ENCODE results near the gene SERGEF.
"Not testable (repeated sequence)": the region's sequence is repeated elsewhere in the genome, so short reads cannot be mapped to it uniquely, and the experiment has no call there.

SERGEF gene

DNA sequence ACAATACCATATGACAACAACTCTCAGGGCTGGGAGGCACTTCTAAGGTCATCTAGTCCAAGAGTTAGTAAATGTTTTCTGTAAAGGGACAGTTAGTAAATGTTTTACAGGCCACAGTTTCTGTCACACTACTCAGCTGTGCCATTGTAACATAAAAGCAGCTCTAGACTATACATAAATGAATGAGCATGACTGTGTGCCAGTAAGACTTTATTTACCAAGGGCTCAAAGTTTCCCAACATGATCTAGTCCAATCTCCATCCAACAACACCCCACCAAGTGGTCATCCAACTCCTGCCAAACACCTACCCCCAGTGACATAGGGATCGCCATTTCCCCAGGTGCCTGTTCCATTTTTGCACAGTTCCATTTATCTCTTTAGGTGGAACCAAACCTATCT is 12.1 kb downstream of the SERGEF start:
- DNase-seq (ENCODE audit: low read depth in 1 of 2, low spot score in 1 of 2) = no peak

DNA sequence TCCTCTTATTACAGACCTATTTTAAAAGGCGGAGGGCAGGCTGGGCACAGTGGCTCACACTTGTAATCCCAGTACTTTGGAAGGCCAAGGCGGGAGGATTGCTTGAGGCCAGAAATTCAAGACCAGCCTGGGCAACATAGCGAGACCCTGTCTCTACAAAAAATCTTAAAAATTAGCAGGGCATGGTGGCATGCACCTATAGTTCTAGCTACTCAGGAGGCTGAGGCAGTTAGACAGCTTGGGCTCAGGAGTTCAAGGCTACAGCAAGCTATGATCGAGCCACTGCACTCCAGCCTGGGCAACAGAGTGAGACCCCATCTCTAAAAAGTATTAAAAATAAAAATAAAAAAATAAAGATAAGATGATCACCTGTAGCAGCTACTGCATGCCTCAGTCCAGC is 12.7 kb downstream of the SERGEF start:
- not testable (repeated sequence) for DNase-seq (ENCODE audit: low read depth in 1 of 2, low spot score in 1 of 2)

DNA sequence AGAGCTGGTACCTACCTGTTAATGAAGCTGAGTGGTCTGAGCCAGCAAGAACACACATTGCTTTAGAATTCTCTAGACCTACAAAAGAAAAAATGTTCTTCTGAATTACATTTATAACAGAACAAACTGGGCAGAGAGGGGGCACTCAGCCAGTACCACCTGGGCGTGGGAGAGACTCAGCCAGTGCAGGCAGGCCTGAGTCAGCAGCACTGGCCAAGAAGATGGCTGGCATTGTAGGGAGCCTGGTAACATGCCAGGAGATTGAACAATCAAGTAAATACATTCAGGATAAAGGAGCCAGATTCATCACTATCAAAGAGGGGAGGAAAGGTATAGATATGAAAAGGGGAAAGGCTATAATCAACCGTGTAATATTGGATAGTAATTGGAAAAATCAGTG is 19.9 kb downstream of the SERGEF start:
- no peak for DNase-seq (ENCODE audit: low read depth in 1 of 2, low spot score in 1 of 2)

DNA sequence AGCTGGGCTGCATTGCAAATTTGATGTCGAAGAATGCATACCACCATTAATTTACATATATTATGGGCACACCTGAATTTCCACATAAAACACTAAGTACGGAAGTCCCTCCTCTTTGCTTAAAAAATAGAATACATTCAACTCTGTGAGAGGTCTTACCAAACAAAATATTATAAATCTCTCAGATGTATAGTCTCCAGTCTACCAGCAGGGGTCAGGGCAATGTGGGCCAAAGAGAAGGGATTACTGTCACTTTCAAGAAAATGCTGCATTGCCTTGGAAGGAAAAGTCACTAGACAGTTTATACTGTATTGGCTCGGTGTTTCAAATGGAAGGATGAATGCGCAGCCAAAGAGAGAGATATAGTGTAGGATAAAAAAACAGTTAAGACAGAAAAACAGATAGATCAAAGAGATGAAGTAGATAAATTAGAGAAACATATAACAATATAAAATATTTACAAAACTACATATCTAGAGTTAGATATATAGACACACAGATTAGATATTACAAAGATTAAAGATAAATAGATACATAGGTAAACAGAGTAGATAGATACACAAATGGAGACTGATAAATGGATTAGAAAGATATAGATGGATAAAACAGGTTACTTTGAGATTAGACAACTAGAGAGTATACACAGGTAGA is 20.9 kb downstream of the SERGEF start:
- peak in 1 of 2 donors; percentile 7 for DNase-seq (ENCODE audit: low read depth in 1 of 2, low spot score in 1 of 2)

DNA sequence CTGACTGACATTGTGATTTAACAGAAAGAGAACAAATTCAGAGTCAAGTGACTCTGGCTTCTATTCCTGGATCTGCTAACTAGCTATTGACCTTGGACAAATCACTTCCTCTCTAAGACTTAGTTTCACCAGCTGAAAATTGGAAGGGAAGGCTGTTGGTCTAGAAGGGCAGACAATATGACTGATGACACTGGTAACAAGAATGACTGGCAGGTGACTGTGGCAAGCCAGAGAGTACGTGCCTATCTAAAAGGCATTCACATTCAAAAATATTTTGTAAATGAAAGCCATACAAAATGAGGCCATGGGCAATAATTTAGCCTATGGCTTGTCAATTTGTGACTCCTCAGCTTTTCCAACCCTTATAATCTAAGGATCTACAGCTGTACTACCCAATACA is 23.5 kb downstream of the SERGEF start:
- DNase-seq (ENCODE audit: low read depth in 1 of 2, low spot score in 1 of 2) = no peak

DNA sequence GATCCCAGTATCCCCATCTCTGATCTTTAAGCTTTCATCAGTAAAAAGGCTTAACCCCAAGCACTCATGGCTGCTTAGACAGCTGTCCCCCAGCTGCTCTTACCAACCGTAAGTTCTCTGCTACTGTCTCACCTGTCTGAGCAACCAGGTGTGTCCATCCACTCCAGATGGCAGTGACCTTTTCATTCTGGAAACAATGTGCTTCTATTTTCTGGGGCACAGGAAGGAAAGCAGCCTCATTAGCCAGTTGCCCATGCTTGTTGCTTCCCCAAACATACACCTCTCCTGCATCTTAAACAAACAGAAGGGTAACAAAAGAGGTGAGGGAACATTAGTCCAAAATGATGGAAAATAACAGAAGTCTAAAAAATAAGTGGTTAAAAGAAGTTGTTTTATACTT is 24.4 kb downstream of the SERGEF start:
- no peak for DNase-seq (ENCODE audit: low read depth in 1 of 2, low spot score in 1 of 2)

DNA sequence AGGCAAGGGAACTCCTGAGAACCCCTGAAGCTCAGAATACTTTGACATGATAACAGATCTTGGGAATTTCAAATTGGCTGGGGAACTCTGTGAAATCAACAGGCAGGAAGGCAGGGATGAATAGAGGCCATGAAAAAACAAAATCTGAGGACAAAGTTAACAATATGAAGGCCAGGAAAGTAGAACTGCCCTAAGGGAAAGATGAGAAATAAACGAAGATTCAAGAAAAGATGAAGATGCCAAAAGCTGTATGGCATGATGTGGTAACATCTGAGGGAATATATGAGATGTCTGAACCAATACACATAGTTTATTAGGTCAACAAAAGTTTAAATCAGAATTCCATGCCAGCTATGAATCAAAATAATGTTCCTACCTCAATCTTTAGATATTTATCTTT is 25.0 kb downstream of the SERGEF start:
- no peak for DNase-seq (ENCODE audit: low read depth in 1 of 2, low spot score in 1 of 2)

DNA sequence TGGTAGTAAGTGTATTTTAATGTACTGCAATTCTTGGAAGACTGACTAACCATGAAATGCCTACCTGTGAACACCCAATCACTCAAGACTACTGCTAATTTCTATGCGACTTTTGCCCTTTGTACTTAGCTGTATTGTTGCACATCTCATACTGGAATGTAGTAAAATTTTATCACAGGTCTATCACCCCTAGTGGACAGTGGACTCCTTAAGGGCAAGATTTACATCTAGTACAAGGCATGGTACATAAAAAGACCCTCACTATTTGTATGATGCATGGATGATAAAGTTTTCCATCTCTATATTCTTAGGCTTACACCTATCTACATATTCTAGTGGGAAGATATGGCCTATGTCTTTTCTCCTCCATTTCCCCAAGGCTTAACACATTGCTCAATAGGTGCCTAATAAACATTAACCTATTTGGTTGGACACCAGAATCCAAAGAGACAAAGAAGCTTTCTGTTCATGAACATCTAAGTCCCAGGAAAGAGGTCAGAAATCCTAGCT is 26.1 kb downstream of the SERGEF start:
- no peak for DNase-seq (ENCODE audit: low read depth in 1 of 2, low spot score in 1 of 2)

DNA sequence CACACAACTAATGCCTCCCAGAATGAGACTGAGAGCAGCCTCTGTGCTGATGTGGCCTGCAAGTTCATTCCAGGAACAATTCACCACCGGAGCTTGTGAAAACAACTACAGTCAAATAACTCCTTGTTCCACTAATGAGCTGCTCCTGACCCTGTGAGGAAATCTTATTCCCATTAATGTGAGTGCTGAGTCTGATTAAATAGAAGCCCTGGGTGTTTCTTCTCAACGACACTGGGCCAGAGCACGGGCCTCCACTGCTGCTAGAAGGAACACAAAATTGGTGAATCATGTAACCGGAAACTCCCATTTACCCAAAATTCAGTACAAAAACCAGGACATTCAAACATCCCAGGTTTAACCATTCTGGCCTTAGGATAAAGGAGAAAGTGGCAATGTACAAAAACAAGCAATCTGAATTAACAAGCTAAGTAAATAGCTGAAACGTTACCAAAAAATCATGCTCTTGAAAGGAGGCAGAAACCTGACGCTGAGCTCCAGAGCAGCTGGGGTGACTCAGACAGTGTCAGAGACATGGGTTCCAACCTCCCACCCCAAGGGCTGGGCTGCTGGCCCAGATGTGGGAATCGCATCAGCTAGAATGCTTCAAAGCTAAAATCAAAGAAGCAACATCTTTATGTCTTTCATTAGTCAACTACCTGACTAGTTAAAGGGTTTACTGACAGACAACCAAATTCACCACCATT is 26.7 kb downstream of the SERGEF start:
- DNase-seq (ENCODE audit: low read depth in 1 of 2, low spot score in 1 of 2) = no peak

DNA sequence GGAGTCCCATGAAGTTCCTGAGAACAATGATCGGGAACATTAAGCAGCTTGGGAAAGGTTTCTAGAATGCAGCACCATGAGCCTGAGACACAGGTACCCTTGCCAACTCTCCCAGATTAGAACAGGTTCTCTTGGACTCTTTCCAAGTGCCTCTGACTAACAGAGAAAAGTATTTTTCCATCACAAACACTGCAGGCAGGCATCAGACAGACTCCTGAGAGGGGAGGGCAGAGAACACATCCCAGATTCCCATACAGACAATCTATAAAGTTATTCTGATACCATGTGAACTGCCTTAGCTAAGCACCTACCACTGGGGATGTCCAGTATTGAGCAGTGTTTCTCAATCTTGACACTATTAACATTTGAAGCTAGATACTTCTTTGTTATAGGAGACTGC is 27.3 kb downstream of the SERGEF start:
- no peak for DNase-seq (ENCODE audit: low read depth in 1 of 2, low spot score in 1 of 2)

DNA sequence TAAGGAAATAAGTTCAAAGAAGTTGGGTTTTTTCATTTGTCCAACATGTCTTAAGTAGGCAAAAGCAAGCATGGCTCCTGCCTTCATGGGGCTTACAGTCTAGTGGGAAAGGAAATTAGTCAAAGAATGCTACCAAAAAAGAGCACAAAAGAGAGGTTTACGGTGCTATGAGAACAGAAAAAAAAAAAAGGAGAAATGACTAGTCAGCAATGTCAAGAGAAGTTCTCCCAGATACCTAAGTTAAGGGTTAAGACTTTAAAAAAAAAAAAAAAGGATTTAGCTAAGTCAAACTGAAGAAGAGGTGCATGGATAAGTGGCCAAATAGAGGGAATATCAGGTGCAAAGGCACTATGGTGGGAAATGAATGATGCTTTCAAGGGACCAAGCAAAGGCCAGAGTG is 29.3 kb downstream of the SERGEF start:
- DNase-seq (ENCODE audit: low read depth in 1 of 2, low spot score in 1 of 2) = no peak

DNA sequence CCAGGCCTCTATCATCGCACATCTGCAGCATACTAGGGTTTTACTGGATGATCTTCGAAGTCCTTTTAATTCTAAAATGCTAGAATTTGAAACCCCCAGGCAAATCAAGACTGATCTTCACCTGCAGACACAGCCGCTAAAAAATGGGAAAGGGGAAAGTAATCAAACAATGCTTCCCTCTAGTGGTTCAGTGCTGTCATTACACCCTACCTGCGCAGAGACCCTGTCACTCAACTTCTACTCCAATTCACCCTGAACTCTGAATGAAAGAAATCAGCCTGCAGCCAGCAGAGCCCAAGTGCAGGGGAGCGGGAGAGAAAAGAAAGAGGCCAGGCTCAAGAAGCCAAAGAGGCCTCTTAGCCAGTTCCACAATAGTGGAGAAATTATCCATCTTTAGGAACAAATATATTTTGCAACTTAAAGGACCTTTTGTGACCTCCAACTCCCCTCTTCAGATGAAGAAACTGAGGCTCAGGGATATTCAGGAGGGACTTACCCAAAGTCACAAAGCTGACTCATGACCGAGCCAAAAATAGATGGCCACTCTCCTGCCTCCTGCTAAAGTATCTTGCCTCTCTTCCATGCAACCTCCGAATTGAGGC is 33.0 kb downstream of the SERGEF start:
- DNase-seq (ENCODE audit: low read depth in 1 of 2, low spot score in 1 of 2) = peak in 1 of 2 donors; percentile 2

DNA sequence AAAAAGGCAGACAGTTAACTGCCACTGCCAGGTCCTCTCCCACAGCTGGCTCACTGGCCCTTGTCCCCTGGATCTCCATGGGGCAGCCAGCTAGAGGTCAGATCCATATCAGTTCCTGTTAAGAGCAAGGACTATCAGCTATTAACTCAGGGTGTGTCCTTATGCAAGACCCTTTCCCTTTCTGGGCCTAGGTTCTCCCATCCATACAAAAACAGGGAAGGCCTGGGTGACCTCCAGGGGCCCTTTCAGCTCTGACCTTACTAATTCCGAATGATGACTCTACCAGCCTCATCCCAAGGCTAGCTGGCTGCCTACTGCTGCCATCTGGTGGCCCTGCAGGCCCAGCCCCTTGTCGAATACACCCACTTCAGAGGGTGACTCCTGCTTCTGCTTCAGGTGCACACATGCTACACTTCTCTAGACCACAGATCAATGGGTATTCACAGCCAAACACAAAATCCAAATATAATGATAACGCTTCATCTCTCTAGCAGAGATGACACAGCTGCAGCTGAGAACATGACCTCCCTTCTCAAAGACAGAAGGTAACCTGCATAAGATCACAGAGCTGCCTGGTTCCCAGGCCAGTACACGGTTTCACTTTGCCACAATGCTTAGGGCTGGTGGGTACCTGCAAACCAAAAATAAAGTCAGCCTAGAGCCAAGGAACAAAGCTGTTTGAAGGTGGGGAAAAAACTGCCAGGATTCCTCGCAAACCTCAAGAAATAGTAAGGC is 34.1 kb downstream of the SERGEF start:
- DNase-seq (ENCODE audit: low read depth in 1 of 2, low spot score in 1 of 2) = no peak

DNA sequence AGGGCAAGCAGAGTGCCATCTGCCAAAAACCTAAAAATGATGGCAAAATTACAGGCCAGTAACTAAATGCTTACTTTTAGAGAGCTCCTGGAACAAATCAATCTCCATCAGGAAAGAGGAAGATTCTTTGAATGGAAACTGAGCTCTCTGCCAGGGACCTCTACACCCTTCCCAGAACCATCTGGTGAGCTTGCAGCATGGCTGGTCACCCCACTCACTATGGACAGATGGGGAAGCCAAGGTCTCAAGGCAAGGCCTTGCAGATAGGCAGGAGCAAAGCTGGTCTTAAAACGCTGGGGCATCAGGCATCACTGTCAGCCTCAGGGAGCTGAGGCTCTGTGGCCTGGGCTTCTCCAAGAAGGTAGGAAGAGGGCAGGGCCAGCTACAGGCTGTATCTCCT is 36.2 kb downstream of the SERGEF start:
- DNase-seq (ENCODE audit: low read depth in 1 of 2, low spot score in 1 of 2) = no peak

DNA sequence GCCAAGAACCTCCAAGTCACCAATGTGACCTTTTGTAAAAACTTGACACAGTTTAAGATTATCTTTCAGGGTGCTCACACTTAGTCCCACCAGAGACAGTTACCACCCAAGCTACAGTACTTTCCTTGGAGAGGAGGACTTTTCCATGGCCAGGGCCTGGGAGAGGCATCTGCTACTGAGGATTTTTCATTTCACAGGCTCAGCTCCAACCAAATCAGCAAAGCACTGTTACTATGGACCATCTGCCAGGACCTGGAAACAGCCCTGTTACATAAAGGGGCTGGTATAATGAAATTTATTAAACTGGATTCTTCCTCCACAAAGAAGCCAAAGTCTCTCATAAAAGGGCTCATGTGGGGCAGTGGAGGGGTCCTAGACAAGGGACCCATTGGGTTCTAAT is 38.6 kb downstream of the SERGEF start:
- DNase-seq (ENCODE audit: low read depth in 1 of 2, low spot score in 1 of 2) = no peak

DNA sequence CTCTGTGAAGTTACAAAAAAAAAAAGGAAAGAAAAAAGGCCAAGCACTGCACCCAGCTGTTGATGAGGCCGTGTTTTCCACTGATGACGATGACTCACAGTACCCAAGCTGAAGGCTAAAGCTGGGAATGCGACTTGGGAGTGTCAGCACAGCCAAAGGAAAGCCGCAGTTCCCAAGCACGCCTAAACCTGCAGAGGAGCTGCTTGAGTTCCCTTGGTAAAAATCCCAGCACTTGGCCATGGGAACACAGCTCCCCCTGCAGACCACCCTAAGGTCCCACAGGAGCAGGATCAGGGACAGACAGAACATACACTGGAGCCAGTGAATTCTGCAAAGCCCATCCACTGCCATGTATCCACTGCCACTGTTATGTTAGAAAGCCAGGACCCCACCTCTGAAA is 39.9 kb downstream of the SERGEF start:
- no peak for DNase-seq (ENCODE audit: low read depth in 1 of 2, low spot score in 1 of 2)

DNA sequence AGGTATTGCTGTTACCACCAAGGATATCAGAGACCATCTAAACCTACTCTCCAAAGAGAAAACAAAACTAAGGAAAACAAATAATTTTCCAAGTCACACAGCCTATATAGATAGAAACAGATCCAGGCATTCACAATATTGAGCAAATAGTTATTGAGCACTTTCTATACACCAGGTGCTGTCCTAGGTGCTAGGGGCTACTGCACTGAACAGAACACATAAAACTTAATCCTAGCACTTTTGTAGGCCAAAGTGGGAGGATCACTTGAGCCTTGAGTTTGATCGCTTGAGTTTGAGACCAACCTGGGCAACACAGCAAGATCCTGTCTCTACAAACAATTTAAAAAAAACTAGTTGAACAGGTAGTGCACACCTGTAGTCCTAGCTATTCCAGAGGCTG is 44.6 kb downstream of the SERGEF start:
- no peak for DNase-seq (ENCODE audit: low read depth in 1 of 2, low spot score in 1 of 2)

DNA sequence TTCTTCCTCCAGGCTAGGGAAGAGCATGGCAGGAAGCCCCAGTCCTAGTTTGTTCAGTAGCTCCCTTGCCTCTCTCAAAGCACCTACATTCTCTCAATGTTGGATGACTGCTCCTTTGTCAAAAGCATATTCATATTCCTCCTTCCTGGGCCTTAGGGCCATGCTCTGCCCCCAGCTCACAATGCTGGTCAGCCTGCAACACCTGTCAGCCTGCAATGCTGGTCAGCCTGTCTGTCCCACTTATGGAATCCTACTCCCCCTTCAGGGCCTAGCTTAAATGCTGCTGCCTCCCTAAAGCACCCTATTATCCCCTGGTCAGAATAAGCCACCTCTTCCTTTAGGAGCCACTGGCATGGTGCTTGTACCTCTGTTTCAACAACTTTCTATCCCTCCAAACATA is 45.2 kb downstream of the SERGEF start:
- DNase-seq (ENCODE audit: low read depth in 1 of 2, low spot score in 1 of 2) = no peak

DNA sequence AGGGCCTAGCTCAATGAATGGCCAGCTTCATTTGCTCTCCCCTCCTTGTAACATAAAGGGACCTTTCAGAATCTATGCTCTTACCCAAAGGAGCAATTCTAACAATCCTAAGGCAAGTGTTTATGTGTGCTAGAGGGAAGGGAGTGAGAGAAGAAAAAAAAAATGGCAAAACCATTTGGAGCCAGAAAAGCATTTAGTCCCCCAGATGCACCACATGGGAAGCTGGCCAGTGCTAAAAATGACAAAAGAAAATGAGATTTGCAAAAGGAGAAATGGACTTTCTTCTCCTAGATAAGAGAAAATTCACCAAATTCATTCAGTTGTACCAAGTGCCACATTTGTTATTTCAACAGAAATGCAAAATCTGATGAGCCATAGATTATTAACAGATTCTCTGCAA is 52.8 kb downstream of the SERGEF start:
- no peak for DNase-seq (ENCODE audit: low read depth in 1 of 2, low spot score in 1 of 2)

DNA sequence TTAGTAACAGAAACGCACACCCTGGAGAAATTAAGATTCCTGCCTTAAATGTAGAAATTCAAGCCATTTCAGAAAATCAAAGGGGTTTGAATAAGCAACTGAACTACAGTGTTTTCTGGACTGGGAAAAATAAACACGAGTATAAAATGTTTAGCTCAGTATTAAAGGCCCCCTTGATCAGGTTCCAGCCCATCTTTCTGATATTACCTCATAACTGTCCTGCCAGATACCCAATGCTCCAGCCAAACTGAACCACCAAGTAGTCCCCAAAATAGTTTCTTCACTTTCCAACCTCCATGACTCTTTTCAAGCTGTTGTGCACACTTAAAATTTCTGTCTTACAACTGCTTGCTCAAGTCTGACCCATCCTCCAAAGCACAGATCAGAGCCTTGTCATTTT is 54.4 kb downstream of the SERGEF start:
- no peak for DNase-seq (ENCODE audit: low read depth in 1 of 2, low spot score in 1 of 2)

DNA sequence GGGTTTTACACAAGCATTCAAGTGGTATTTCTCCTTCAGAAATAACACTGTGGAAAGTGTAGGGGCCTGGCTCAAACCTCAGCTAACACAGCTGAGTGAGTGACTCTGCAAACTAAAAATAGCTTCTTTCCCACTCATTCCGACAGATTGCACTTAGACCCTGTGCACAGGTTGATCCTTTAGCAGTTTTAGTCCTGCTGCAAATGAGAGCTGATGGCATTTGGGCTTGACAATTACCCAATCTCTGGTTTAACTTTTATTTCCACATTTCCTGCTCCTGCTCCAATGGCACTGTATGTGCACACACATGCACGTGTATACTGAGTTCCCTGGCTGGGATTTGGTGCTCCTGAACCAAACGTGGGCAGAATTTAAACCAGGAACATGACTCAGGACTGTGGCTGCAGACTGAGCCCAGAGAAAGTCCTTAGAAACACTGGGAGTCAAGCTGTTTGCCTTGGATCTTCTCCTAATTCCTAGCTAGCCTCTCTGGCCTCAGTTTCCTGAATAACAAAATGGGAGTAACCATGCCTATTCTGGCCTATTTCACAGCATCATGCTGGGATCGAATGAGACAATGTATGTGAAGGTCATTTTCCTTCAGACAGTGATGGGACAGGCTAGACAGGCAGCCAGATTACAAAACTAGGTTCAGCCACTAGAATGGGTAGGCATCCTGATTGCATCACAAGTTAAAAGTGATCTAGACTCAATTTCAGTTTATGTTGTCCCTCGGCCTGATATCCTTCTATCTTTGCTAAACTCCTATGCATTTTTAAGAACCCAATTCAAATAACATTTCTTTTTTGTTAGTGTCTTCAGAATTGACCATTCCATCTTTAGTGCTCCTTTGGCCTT is 58.2 kb downstream of the SERGEF start:
- DNase-seq (ENCODE audit: low read depth in 1 of 2, low spot score in 1 of 2) = no peak
